A549 (cell line): ENCODE results near the gene SGSH. TPM values are rescaled to one million over a fixed set of nuclear protein-coding genes. Genes with fewer than 3 reads are reported as not detected.

Source experiments
- ATAC-seq, 2 experiments: fragments of 200-7000 bp in 1 of 2; fragments of >200 bp in 1 of 2; cut with Nextera tagmentation in 1 of 2; cut with Tn5 transposase in 1 of 2; 3 replicates each; pipeline versions ENCODE4 v1.8.0 to v1.9.1; 2018 to 2020; ENCODE audit warnings: mild to moderate bottlenecking in 1 of 2, moderate library complexity in 1 of 2
- CTCF ChIA-PET: fragments of 300-600 bp; sonication (Branson Sonifier 250); formaldehyde crosslinking; extraction: SDS; loops from one replicate; lab custom pipeline; 2021; ENCODE audit warnings: antibody characterized with exemption, inconsistent platforms; lab: Yijun Ruan, JAX
- POLR2A ChIA-PET: fragments of 350-600 bp; formaldehyde crosslinking; extraction: SDS; loops from one replicate; lab custom pipeline; 2021; ENCODE audit warnings: antibody characterized with exemption, inconsistent platforms; lab: Yijun Ruan, JAX
- DNase-seq, 2 experiments: peaks; one replicate each; pipeline versions ENCODE4 v3.0.0 to v3.0.0-alpha.2; 2011 to 2016; ENCODE audit warnings: low read depth in 1 of 2, low spot score in 1 of 2
- FAIRE-seq: peaks from 2 replicates; lab custom pipeline; 2011; peaks lifted over from hg19 to GRCh38; lab: Jason Lieb, UNC
- H3K27ac ChIP-seq, 2 experiments: fragments of >200 bp; sonication (Bioruptor Twin); formaldehyde crosslinking; 3 replicates each; pipeline ENCODE4 v1.5.1; 2016 to 2017
- H3K4me1 ChIP-seq: fragments of >200 bp; sonication (Bioruptor Twin); formaldehyde crosslinking; 3 replicates; pipeline ENCODE4 v1.6.1; 2016
- H3K4me2 ChIP-seq: fragments of >200 bp; sonication (Bioruptor Twin); formaldehyde crosslinking; 3 replicates; pipeline ENCODE4 v1.6.1; 2016
- H3K4me3 ChIP-seq: fragments of >200 bp; sonication (Bioruptor Twin); formaldehyde crosslinking; 3 replicates; pipeline ENCODE4 v1.5.1; 2016
- H3K9me3 ChIP-seq: fragments of >200 bp; sonication (Bioruptor Twin); formaldehyde crosslinking; 3 replicates; pipeline ENCODE4 v1.6.1; 2016
- ATOH8 ChIP-seq: fragments of 250-450 bp; sonication (Bioruptor Pico); IDR thresholded peaks from 2 replicates; pipeline ENCODE4 v1.5.0; 2020; ENCODE audit warnings: low read depth, mild to moderate bottlenecking, moderate library complexity
- BHLHE40 ChIP-seq: IDR thresholded peaks from 2 replicates; pipeline ENCODE4 v1.6.1; 2012; ENCODE audit warnings: low read depth, low read length, inconsistent platforms
- CEBPB ChIP-seq, 2 experiments: fragments of >200 bp in 1 of 2; sonication (Bioruptor Twin) in 1 of 2; formaldehyde crosslinking in 1 of 2; IDR thresholded peaks; 2 replicates each; pipeline ENCODE4 v1.6.1; 2012 to 2016
- CHD2 ChIP-seq: fragments of 150-350 bp; IDR thresholded peaks from 2 replicates; pipeline ENCODE4 v1.6.1; 2014; ENCODE audit warnings: low read length; ENCODE audit not compliant: partially characterized antibody
- CHD4 ChIP-seq: fragments of 200-600 bp; sonication (generic); IDR thresholded peaks from 2 replicates; pipeline ENCODE4 v1.6.1; 2016; ENCODE audit warnings: antibody characterized with exemption, mild to moderate bottlenecking, borderline replicate concordance
- CTCF ChIP-seq: fragments of >200 bp; sonication (Bioruptor Twin); formaldehyde crosslinking; IDR thresholded peaks from 3 replicates; pipeline ENCODE4 v1.5.1; 2016
- EP300 ChIP-seq, 2 experiments: fragments of >200 bp; sonication (Bioruptor Twin); formaldehyde crosslinking; IDR thresholded peaks; 2 replicates in 1 of 2; 3 replicates in 1 of 2; pipeline ENCODE4 v1.6.1; 2016 to 2017
- FOSB ChIP-seq: fragments of 250-450 bp; sonication (Bioruptor Pico); IDR thresholded peaks from 2 replicates; pipeline ENCODE4 v1.5.0; 2020; ENCODE audit warnings: mild to moderate bottlenecking, moderate library complexity
- FOSL2 ChIP-seq, 2 experiments: fragments of 450-650 bp in 1 of 2; fragments of >200 bp in 1 of 2; sonication (Bioruptor Twin) in 1 of 2; formaldehyde crosslinking; IDR thresholded peaks; 2 replicates each; pipeline versions ENCODE4 v1.5.0 to v1.6.1; 2016 to 2020; ENCODE audit warnings: mild to moderate bottlenecking in 1 of 2, moderate library complexity in 1 of 2
- FOXS1 ChIP-seq: fragments of 250-450 bp; sonication (Bioruptor Pico); IDR thresholded peaks from 2 replicates; pipeline ENCODE4 v1.5.0; 2020; ENCODE audit warnings: mild to moderate bottlenecking, moderate library complexity
- HDAC2 ChIP-seq: fragments of 200-600 bp; sonication (generic); IDR thresholded peaks from 2 replicates; pipeline ENCODE4 v1.6.1; 2016
- HMGXB4 ChIP-seq: fragments of 250-450 bp; sonication (Bioruptor Pico); IDR thresholded peaks from 2 replicates; pipeline ENCODE4 v1.5.0; 2021; ENCODE audit warnings: mild to moderate bottlenecking, moderate library complexity, borderline replicate concordance
- HOXA7 ChIP-seq: fragments of 250-450 bp; sonication (Bioruptor Pico); IDR thresholded peaks from 2 replicates; pipeline ENCODE4 v1.5.0; 2020; ENCODE audit warnings: mild to moderate bottlenecking, moderate library complexity
- JUN ChIP-seq, 2 experiments: fragments of >200 bp; sonication (Bioruptor Twin); formaldehyde crosslinking; IDR thresholded peaks; 2 replicates in 1 of 2; 3 replicates in 1 of 2; pipeline ENCODE4 v1.6.1; 2016 to 2017
- MAZ ChIP-seq: fragments of 150-350 bp; IDR thresholded peaks from 2 replicates; pipeline ENCODE4 v1.6.1; 2014; ENCODE audit warnings: antibody characterized with exemption, low read depth, low read length, borderline replicate concordance
- MYC ChIP-seq: IDR thresholded peaks from 2 replicates; pipeline ENCODE4 v1.6.1; 2012; ENCODE audit warnings: mild to moderate bottlenecking, inconsistent platforms, low read length, improper control_type of control experiment, borderline replicate concordance
- NPAS2 ChIP-seq: fragments of 250-450 bp; sonication (Bioruptor Pico); IDR thresholded peaks from 2 replicates; pipeline ENCODE4 v1.8.0; 2022; ENCODE audit warnings: mild to moderate bottlenecking, moderate library complexity, borderline replicate concordance
- NR3C1 ChIP-seq: fragments of >200 bp; sonication (Bioruptor Twin); formaldehyde crosslinking; IDR thresholded peaks from 3 replicates; pipeline ENCODE4 v1.6.1; 2017
- PHF8 ChIP-seq: fragments of 200-600 bp; sonication (generic); IDR thresholded peaks from 2 replicates; pipeline ENCODE4 v1.6.1; 2016; ENCODE audit warnings: low read depth, mild to moderate bottlenecking, antibody characterized with exemption, moderate library complexity, borderline replicate concordance
- POLR2A ChIP-seq: IDR thresholded peaks from 2 replicates; pipeline ENCODE4 v1.6.1; 2012; ENCODE audit warnings: mild to moderate bottlenecking, low read length
- POLR2AphosphoS2 ChIP-seq: conservative IDR thresholded peaks from 2 replicates; pipeline ENCODE4 v1.6.1; 2012; ENCODE audit warnings: low read length, improper control_type of control experiment, inconsistent platforms
- RAD21 ChIP-seq, 2 experiments: fragments of >200 bp in 1 of 2; sonication (Bioruptor Twin) in 1 of 2; formaldehyde crosslinking in 1 of 2; IDR thresholded peaks in 1 of 2; conservative IDR thresholded peaks in 1 of 2; 2 replicates in 1 of 2; 3 replicates in 1 of 2; pipeline ENCODE4 v1.6.1; 2012 to 2018; ENCODE audit warnings: inconsistent platforms in 1 of 2
- RARB ChIP-seq: fragments of 250-450 bp; sonication (Bioruptor Pico); IDR thresholded peaks from 2 replicates; pipeline ENCODE4 v1.8.0; 2021; ENCODE audit warnings: mild to moderate bottlenecking, moderate library complexity
- RNF2 ChIP-seq: fragments of 200-600 bp; sonication (generic); IDR thresholded peaks from 2 replicates; pipeline ENCODE4 v1.6.1; 2016; ENCODE audit warnings: low read depth, mild to moderate bottlenecking, antibody characterized with exemption, moderate library complexity, borderline replicate concordance
- SMC3 ChIP-seq: fragments of >200 bp; sonication (Bioruptor Twin); formaldehyde crosslinking; IDR thresholded peaks from 3 replicates; pipeline ENCODE4 v1.6.1; 2018; ENCODE audit warnings: inconsistent platforms
- SREBF2 ChIP-seq: fragments of 450-650 bp; IDR thresholded peaks from 2 replicates; pipeline ENCODE4 v1.6.1; 2014; ENCODE audit warnings: mild to moderate bottlenecking, moderate library complexity
- TFCP2L1 ChIP-seq: fragments of 250-450 bp; sonication (Bioruptor Pico); IDR thresholded peaks from 2 replicates; pipeline ENCODE4 v1.5.0; 2021; ENCODE audit warnings: mild to moderate bottlenecking
- TP53 ChIP-seq: fragments of 250-450 bp; sonication (Bioruptor Pico); IDR thresholded peaks from 2 replicates; pipeline ENCODE4 v1.5.0; 2021; ENCODE audit warnings: mild to moderate bottlenecking, moderate library complexity
- USF2 ChIP-seq: fragments of 450-650 bp; IDR thresholded peaks from 2 replicates; pipeline ENCODE4 v1.6.1; 2014; ENCODE audit warnings: antibody characterized with exemption
- ZC3H11A ChIP-seq: fragments of 450-650 bp; IDR thresholded peaks from 2 replicates; pipeline ENCODE4 v1.6.1; 2014; ENCODE audit warnings: antibody characterized with exemption, mild to moderate bottlenecking
- ZNF302 ChIP-seq: fragments of 250-450 bp; sonication (Bioruptor Pico); IDR thresholded peaks from 2 replicates; pipeline ENCODE4 v1.9.0; 2021; ENCODE audit warnings: inconsistent platforms, mild to moderate bottlenecking, moderate library complexity
- WGBS: methylation state at CpG from one replicate; pipeline ENCODE4 v1.1.6; 2017; ENCODE audit errors: missing lambda C conversion rate; 5-methylcytosine and 5-hydroxymethylcytosine counted together
- polyA plus RNA-seq, 4 experiments: library from polyadenylated mRNA; depleted of rRNA in 3 of 4; stranded (reverse); fragments of >200 nt; fragmentation: RNase III in 1 of 4; extraction: RNeasy Plus Mini Kit Qiagen cat#74134 plus additional on column Dnase treatment in 1 of 4; gene quantifications; 2 replicates in 3 of 4; 3 replicates in 1 of 4; pipeline ENCODE4 v1.2.3, GENCODE V29; 2011 to 2017

Gene SGSH
- polyA plus RNA-seq, 2 of the 4 experiments (the other 2 are of a cell fraction), result 14.5 to 24.7 TPM

- TF ChIP-seq TP53 (CRISPR knock-in tag) (no peak), RARB (CRISPR knock-in tag) (no peak), CTCF (no peak), MYC (no peak), PHF8 (no peak), ZC3H11A (no peak), FOSB (no peak)
- no peak overlapping the region for H3K27ac ChIP-seq
- 90% methylated on average over 4 of the region's 4 CpGs for WGBS
- ChIA-PET CTCF (interaction anchor here (1.2 to 2.8 kb wide), 8 partner anchors 10 to 224 kb away, joined by 3 to 13 read pairs (median 5); partner anchors contain the start of gene GAA), POLR2A (no interaction called here)
- peaks cover 25% of the 10 kb centered on the region for H3K9me3 ChIP-seq
- H3K4me3 ChIP-seq, result no peak overlapping the region
- no peaks in the 10 kb centered on the region for H3K4me1 ChIP-seq
- ATAC-seq (no peak), FAIRE-seq (no peak), DNase-seq (no peak)
- H3K4me2 ChIP-seq, result no peak overlapping the region
These were observed 8.9 kb upstream of the SGSH start for GRCh38 chr17:80229011-80229410.

- no peak for DNase-seq
- POLR2A ChIA-PET, result no interaction called here
- no peak for ATAC-seq
- WGBS, result 89% methylated on average over 14 of the region's 14 CpGs
- CTCF ChIA-PET, result interaction anchor here (1.2 to 2.8 kb wide), 6 partner anchors 10 to 223 kb away, joined by 3 to 13 read pairs (median 6); partner anchors contain the start of gene GAA
- H3K9me3 ChIP-seq, result peaks cover 19% of the 10 kb centered on the region
- TF ChIP-seq BHLHE40 (no peak), USF2 (no peak), TFCP2L1 (no peak), POLR2A (no peak), CHD2 (no peak), MAZ (no peak), NR3C1 (no peak), TP53 (CRISPR knock-in tag) (no peak), RARB (CRISPR knock-in tag) (no peak), FOSL2 (IDR thresholded peaks at IDR 0.05) (no peak), FOSL2 (CRISPR knock-in tag; IDR thresholded peaks at IDR 0.05) (no peak), EP300 (IDR thresholded peaks at IDR 0.05) (no peak), FOXS1 (CRISPR knock-in tag) (no peak), ATOH8 (CRISPR knock-in tag) (no peak), HOXA7 (CRISPR knock-in tag) (no peak), HDAC2 (no peak)
- TF ChIP-seq, all 56 proteins: peak for 0
- Histone ChIP-seq H3K4me1 (no peaks in the 10 kb centered on the region), H3K4me3 (no peak overlapping the region), H3K27ac (no peak overlapping the region), H3K4me2 (no peak overlapping the region)
- no peak for FAIRE-seq
These were observed 8.3 kb upstream of the SGSH start for GRCh38 chr17:80228477-80228876.

DNA sequence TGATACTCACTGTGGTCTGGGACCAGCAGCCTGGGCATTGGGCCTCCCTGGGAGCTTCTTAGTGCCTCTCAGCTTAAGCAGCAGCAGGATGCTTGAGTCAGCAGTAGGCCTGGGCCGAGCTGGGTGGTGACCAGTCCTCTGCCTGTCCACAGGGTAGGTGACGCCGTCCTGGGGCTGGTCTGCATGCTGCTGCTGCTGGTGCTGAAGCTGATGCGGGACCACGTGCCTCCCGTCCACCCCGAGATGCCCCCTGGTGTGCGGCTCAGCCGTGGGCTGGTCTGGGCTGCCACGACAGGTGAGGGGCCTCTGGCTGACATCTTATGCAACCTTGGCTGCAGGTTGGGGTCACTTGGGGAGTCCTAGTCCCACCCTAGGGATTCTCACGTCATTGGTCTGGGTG lies 7.5 kb upstream of the SGSH start:
- CTCF ChIA-PET, result interaction anchor here (0.8 to 3.3 kb wide), 11 partner anchors 9 to 223 kb away, joined by 3 to 22 read pairs (median 5); no protein-coding TSS in a partner anchor
- peaks cover 11% of the 10 kb centered on the region for H3K9me3 ChIP-seq
- H3K4me1 ChIP-seq, result no peaks in the 10 kb centered on the region
- H3K4me2 ChIP-seq, result no peak overlapping the region
- POLR2A ChIA-PET, result no interaction called here
- H3K27ac ChIP-seq, result no peak overlapping the region
- 95% methylated on average over 11 of the region's 11 CpGs for WGBS
- no peak for DNase-seq
- no peak for ATAC-seq
- no peak for FAIRE-seq
- no peak overlapping the region for H3K4me3 ChIP-seq
- TF ChIP-seq CHD4 (no peak), HMGXB4 (CRISPR knock-in tag) (no peak), NPAS2 (CRISPR knock-in tag) (no peak), CEBPB (IDR thresholded peaks at IDR 0.05) (no peak), JUN (IDR thresholded peaks at IDR 0.05) (no peak), RAD21 (conservative IDR thresholded peaks at IDR 0.05 in 1 of 2, IDR thresholded peaks at IDR 0.05 in 1 of 2) (no peak), POLR2AphosphoS2 (no peak), USF2 (no peak), SMC3 (no peak), ZNF302 (CRISPR knock-in tag) (no peak), RNF2 (no peak), SREBF2 (no peak)
